Suprapubic skin (tissue), 4 donors: Measurements from ENCODE around the gene TULP3. TPM values are rescaled to one million over a fixed set of nuclear protein-coding genes. Genes with fewer than 3 reads are reported as not detected.

ENCODE experiments used
- DNase-seq, 2 donors: peaks; one replicate each; pipeline ENCODE4 v3.0.0-alpha.2; 2019; ENCODE audit warnings: low spot score in 2 of 2
- H3K27ac ChIP-seq: fragments of 200-600 bp; sonication (generic); one replicate; pipeline ENCODE4 v1.5.1; 2019
- H3K27me3 ChIP-seq: fragments of 200-600 bp; sonication (generic); one replicate; pipeline ENCODE4 v1.5.1; 2019
- H3K36me3 ChIP-seq: fragments of 200-600 bp; sonication (generic); one replicate; pipeline ENCODE4 v1.5.1; 2019
- H3K4me1 ChIP-seq: fragments of 200-600 bp; sonication (generic); one replicate; pipeline ENCODE4 v1.5.1; 2019
- H3K4me3 ChIP-seq: fragments of 200-600 bp; sonication (generic); one replicate; pipeline ENCODE4 v1.5.1; 2019; ENCODE audit warnings: mild to moderate bottlenecking
- H3K9me3 ChIP-seq: fragments of 200-600 bp; sonication (generic); one replicate; pipeline ENCODE4 v1.5.1; 2019
- CTCF ChIP-seq, 2 donors: fragments of 200-600 bp in 1 of 2; fragments of 450-650 bp in 1 of 2; sonication (generic) in 1 of 2; IDR thresholded peaks; one replicate each; pipeline ENCODE4 v1.5.1; 2016 to 2019; ENCODE audit warnings: antibody characterized with exemption in 2 of 2, mild to moderate bottlenecking in 1 of 2, moderate library complexity in 1 of 2
- EP300 ChIP-seq: sonication (generic); formaldehyde crosslinking; IDR thresholded peaks from one replicate; pipeline ENCODE4 v1.6.1; 2017; ENCODE audit warnings: antibody characterized with exemption
- POLR2A ChIP-seq, 2 donors: fragments of 450-650 bp; IDR thresholded peaks; one replicate each; pipeline ENCODE4 v1.6.1; 2017; ENCODE audit warnings: antibody characterized with exemption in 2 of 2, mild to moderate bottlenecking in 2 of 2, moderate library complexity in 2 of 2
- POLR2AphosphoS5 ChIP-seq, 3 donors: sonication (generic); formaldehyde crosslinking; IDR thresholded peaks; one replicate each; pipeline ENCODE4 v1.6.1; 2017; ENCODE audit warnings: antibody characterized with exemption in 3 of 3
- WGBS: methylation state at CpG from one replicate; pipeline ENCODE4 v1.1.5; 2018; 5-methylcytosine and 5-hydroxymethylcytosine counted together
- total RNA-seq, 4 donors: library from RNA; depleted of rRNA; stranded (reverse); fragments of >200 nt; gene quantifications; one replicate each; pipeline ENCODE4 v1.1.0, GENCODE V29; 2016

Gene TULP3
- total RNA-seq, 4 donors from 2014 or later, result 21.0 to 55.8 (median 35.6) TPM

- 94% methylated on average over 5 of the region's 5 CpGs for WGBS
- no peaks in the 10 kb centered on the region for H3K27me3 ChIP-seq
- no peaks in the 10 kb centered on the region for H3K36me3 ChIP-seq
- H3K4me3 ChIP-seq, result no peak overlapping the region
- no peaks in the 10 kb centered on the region for H3K9me3 ChIP-seq
- TF ChIP-seq CTCF (IDR thresholded peaks at IDR 0.05) (no peak), POLR2AphosphoS5 (IDR thresholded peaks at IDR 0.05) (no peak), EP300 (no peak), POLR2A (IDR thresholded peaks at IDR 0.05) (no peak)
- DNase-seq, result no peak
- H3K27ac ChIP-seq, result no peak overlapping the region
- H3K4me1 ChIP-seq, result no peaks in the 10 kb centered on the region
These were observed 97.8 kb downstream of the TULP3 start for GRCh38 chr12:2988494-2988893.

Other genes starting within 250 kb of the TULP3 start
- gene FKBP4, start 95.9 kb upstream of the TULP3 start, total RNA-seq, result 10 to 100 TPM; 54.3 to 65.6 (median 59.5) TPM
- gene ITFG2, start 78.2 kb upstream of the TULP3 start, total RNA-seq, result 10 to 100 TPM; 22.4 to 93.3 (median 35.8) TPM
- gene NRIP2, start 55.9 kb upstream of the TULP3 start, total RNA-seq, result 1 to 10 TPM in 3 of 4 donors, under 1 TPM in 1; 0.48 to 4.7 (median 1.9) TPM
- not detected for gene TEX52, start 33.9 kb upstream of the TULP3 start, total RNA-seq
- 1 to 10 TPM; 4.1 to 9.2 (median 7.1) TPM for gene FOXM1, start 13.7 kb upstream of the TULP3 start, total RNA-seq
- 10 to 100 TPM; 17.2 to 33.1 (median 21.0) TPM for gene RHNO1, start 13.7 kb upstream of the TULP3 start, total RNA-seq
- gene TEAD4, start 68.5 kb downstream of the TULP3 start, total RNA-seq, result 10 to 100 TPM; 13.0 to 28.4 (median 17.2) TPM
- gene TSPAN9, start 186.5 kb downstream of the TULP3 start, total RNA-seq, result 10 to 100 TPM; 27.8 to 47.2 (median 34.3) TPM